IPS-18a (cell line): ENCODE results near the gene SCAMP4.

Source experiments
- H3K27ac ChIP-seq: one replicate; pipeline ENCODE4 v1.5.1; 2013; ENCODE audit warnings: low read length
- H3K27me3 ChIP-seq: one replicate; pipeline ENCODE4 v1.6.1; 2013; ENCODE audit warnings: mild to moderate bottlenecking, low read length; ENCODE audit not compliant: control insufficient read depth, insufficient read depth
- H3K36me3 ChIP-seq: one replicate; pipeline ENCODE4 v1.6.1; 2013; ENCODE audit warnings: low read depth, low read length; ENCODE audit not compliant: control insufficient read depth
- H3K4me1 ChIP-seq: one replicate; pipeline ENCODE4 v1.6.1; 2013; ENCODE audit warnings: low read depth, low read length; ENCODE audit not compliant: control insufficient read depth
- H3K4me3 ChIP-seq: one replicate; pipeline ENCODE4 v1.5.1; 2013; ENCODE audit warnings: low read length
- H3K9ac ChIP-seq: one replicate; pipeline ENCODE4 v1.6.1; 2013; ENCODE audit warnings: mild to moderate bottlenecking, low read length, moderate library complexity
- H3K9me3 ChIP-seq: one replicate; pipeline ENCODE4 v1.6.1; 2013; ENCODE audit warnings: low read depth, low read length; ENCODE audit not compliant: control insufficient read depth

SCAMP4 gene

GRCh38 chr19:1905110-1905862 lies at the start of gene SCAMP4, which contains the start of gene ADAT3:
SCAMP4 (plus strand) TSS chr19:1905399; CDS start chr19:1915020, 9,621 bp downstream.
ADAT3 (plus strand) TSS chr19:1905399; CDS start chr19:1912048, 6,649 bp downstream.
- Histone ChIP-seq H3K9ac (peak within 1 kb of the TSS; percentile 70), H3K36me3 (no peaks in the 10 kb centered on the region), H3K4me3 (peak within 1 kb of the TSS; percentile 39), H3K27ac (peak within 1 kb of the TSS; percentile 68), H3K4me1 (peaks cover 6% of the 10 kb centered on the region), H3K27me3 (no peaks in the 10 kb centered on the region), H3K9me3 (no peaks in the 10 kb centered on the region)

GRCh38 chr19:1855828-1856255 lies 49.4 kb upstream of the SCAMP4 start:
- Histone ChIP-seq H3K9me3 (no peaks in the 10 kb centered on the region), H3K36me3 (no peaks in the 10 kb centered on the region), H3K4me3 (peak overlapping the region; percentile 16), H3K9ac (no peak overlapping the region), H3K27me3 (peaks cover 21% of the 10 kb centered on the region), H3K27ac (no peak overlapping the region), H3K4me1 (peaks cover 40% of the 10 kb centered on the region)

GRCh38 chr19:1856345-1856697 lies 48.9 kb upstream of the SCAMP4 start:
- Histone ChIP-seq H3K9ac (no peak overlapping the region), H3K4me1 (peaks cover 44% of the 10 kb centered on the region), H3K27ac (no peak overlapping the region), H3K36me3 (no peaks in the 10 kb centered on the region), H3K9me3 (no peaks in the 10 kb centered on the region), H3K27me3 (peaks cover 26% of the 10 kb centered on the region), H3K4me3 (no peak overlapping the region)

GRCh38 chr19:1856698-1857603 lies 48.2 kb upstream of the SCAMP4 start:
- peaks cover 46% of the 10 kb centered on the region for H3K4me1 ChIP-seq

GRCh38 chr19:1857648-1858326 lies 47.4 kb upstream of the SCAMP4 start:
- Histone ChIP-seq H3K4me1 (peaks cover 46% of the 10 kb centered on the region), H3K27ac (no peak overlapping the region), H3K36me3 (no peaks in the 10 kb centered on the region), H3K9me3 (no peaks in the 10 kb centered on the region), H3K9ac (no peak overlapping the region), H3K27me3 (peaks cover 38% of the 10 kb centered on the region), H3K4me3 (peak overlapping the region; percentile 42)

More at GRCh38 chr19:1856698-1857603, 48.2 kb upstream of the SCAMP4 start:
- H3K27me3 ChIP-seq: peaks cover 32% of the 10 kb centered on the region
- H3K9me3 ChIP-seq: no peaks in the 10 kb centered on the region
- no peaks in the 10 kb centered on the region for H3K36me3 ChIP-seq
- H3K27ac ChIP-seq: no peak overlapping the region
- H3K4me3 ChIP-seq: peak overlapping the region; percentile 42
- H3K9ac ChIP-seq: no peak overlapping the region

- Histone ChIP-seq H3K9me3 (no peaks in the 10 kb centered on the region), H3K9ac (no peak overlapping the region), H3K27ac (no peak overlapping the region), H3K36me3 (no peaks in the 10 kb centered on the region), H3K27me3 (peaks cover 38% of the 10 kb centered on the region), H3K4me1 (peaks cover 46% of the 10 kb centered on the region), H3K4me3 (no peak overlapping the region)
These were observed 46.7 kb upstream of the SCAMP4 start for GRCh38 chr19:1858412-1859081.

GRCh38 chr19:1859331-1859781 lies 45.8 kb upstream of the SCAMP4 start:
- Histone ChIP-seq H3K4me3 (peak overlapping the region; percentile 28), H3K9me3 (no peaks in the 10 kb centered on the region), H3K36me3 (no peaks in the 10 kb centered on the region), H3K9ac (peak overlapping the region; percentile 43), H3K4me1 (peaks cover 46% of the 10 kb centered on the region), H3K27ac (no peak overlapping the region), H3K27me3 (peaks cover 38% of the 10 kb centered on the region)

GRCh38 chr19:1860042-1860775 lies 45.0 kb upstream of the SCAMP4 start:
- Histone ChIP-seq H3K27ac (no peak overlapping the region), H3K4me1 (peaks cover 41% of the 10 kb centered on the region), H3K4me3 (peak overlapping the region; percentile 73), H3K36me3 (no peaks in the 10 kb centered on the region), H3K9me3 (no peaks in the 10 kb centered on the region), H3K27me3 (peaks cover 38% of the 10 kb centered on the region), H3K9ac (peak overlapping the region; percentile 43)

- no peak overlapping the region for H3K27ac ChIP-seq
- H3K4me1 ChIP-seq: peaks cover 35% of the 10 kb centered on the region
- H3K4me3 ChIP-seq: peak overlapping the region; percentile 73
- H3K27me3 ChIP-seq: peaks cover 38% of the 10 kb centered on the region
- no peak overlapping the region for H3K9ac ChIP-seq
- no peaks in the 10 kb centered on the region for H3K9me3 ChIP-seq
- no peaks in the 10 kb centered on the region for H3K36me3 ChIP-seq
These were observed 44.2 kb upstream of the SCAMP4 start for GRCh38 chr19:1860821-1861598.

- Histone ChIP-seq H3K36me3 (no peaks in the 10 kb centered on the region), H3K4me3 (peak overlapping the region; percentile 73), H3K9ac (peak overlapping the region; percentile 52), H3K27me3 (peaks cover 38% of the 10 kb centered on the region), H3K4me1 (peaks cover 31% of the 10 kb centered on the region), H3K9me3 (no peaks in the 10 kb centered on the region), H3K27ac (no peak overlapping the region)
These were observed 43.6 kb upstream of the SCAMP4 start for GRCh38 chr19:1861599-1862031.
